Adrenal gland (tissue), 5 donors: ENCODE data around the gene IL31.

Experiments
- CTCF ChIP-seq, 6 experiments: fragments of 450-650 bp in 4 of 6; fragments of 200-600 bp in 2 of 6; sonication (generic) in 1 of 6; IDR thresholded peaks; 1 replicate in 5 of 6; 2 replicates in 1 of 6; pipeline versions ENCODE4 v1.5.1 to v1.8.0; 2016 to 2021; ENCODE audit warnings: antibody characterized with exemption in 6 of 6, mild to moderate bottlenecking in 2 of 6, moderate library complexity in 1 of 6
- POLR2A ChIP-seq, 2 donors: fragments of 450-650 bp; IDR thresholded peaks; one replicate each; pipeline ENCODE4 v1.6.1; 2017; ENCODE audit warnings: antibody characterized with exemption in 2 of 2, mild to moderate bottlenecking in 2 of 2, moderate library complexity in 1 of 2
- donor health status: DM: no; HTN: no; CAD: no.

GRCh38 chr12:122190842-122191668, 17.0 kb upstream of the IL31 start:
- TF ChIP-seq CTCF (IDR thresholded peaks at IDR 0.05) (peak; percentile 56 to 80 (median 74)), POLR2A (IDR thresholded peaks at IDR 0.05) (no peak)
